ENCODE results near the gene SEMA4D.

The SEMA4D gene

GRCh38 chr9:89527084-89527483 lies 29.2 kb upstream of the SEMA4D start:
- FAIRE-seq, result no peak

DNA sequence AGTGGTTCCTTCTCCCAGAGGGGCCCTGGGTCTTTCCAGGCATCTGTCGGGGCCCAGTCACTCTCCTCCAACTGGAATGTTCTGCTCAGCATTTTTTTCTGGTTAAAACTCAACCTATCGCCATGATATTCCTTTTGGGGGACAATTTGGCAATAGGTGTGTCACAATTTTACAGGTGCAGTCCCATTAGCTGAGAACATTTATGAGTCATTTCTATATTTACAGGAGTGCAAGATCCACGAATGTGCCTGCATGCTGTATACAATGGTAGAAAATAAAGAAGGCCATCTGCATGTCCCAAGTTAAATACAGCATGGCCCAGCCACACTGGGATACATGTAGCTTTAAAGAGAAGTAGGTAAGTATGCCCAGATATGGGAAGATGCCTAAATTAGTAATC lies 28.8 kb upstream of the SEMA4D start:
- FAIRE-seq, result no peak

DNA sequence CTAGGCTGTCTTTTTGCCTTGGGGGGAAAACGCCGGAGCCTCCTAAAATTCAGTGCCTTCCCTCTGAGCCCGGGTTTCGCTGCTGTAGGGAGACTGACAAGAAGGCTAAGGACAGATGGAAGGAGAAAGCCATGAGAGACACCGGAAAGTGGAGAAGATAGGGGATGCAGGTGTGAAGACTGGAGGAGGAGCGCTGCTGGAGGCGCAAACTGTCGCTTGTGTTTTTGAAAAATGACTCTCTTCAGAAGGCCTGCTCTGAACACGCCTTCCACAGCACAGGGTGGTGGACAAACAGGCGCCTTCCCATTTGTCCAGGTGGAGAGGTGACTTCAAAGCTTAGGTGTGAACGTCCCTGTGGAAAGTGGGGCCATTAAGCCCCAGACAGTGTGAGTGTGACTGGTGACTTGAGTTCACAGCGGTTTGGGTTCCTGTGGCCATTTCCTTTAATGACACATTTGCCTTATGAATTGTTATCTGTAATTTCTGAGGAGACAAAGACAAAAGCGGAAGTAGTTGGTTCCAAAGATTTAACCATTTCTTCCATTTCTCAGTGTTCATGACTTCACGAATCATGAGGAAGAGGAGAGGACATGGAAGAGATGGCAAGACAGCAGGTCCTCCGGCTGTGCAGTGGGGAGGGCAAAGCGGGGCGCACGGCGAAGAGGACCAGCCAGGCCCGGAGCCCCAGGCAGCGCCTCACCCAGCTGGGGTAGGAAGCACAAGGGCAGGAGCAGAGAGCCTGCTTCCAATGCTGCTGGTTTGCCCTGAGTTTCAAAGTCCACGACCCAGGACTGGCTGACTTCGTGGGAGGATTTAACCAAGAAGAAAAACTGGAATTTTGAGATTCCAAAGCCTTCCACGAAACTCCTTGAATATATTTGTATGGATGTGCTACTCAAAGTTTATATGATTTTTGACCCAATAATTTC lies 27.8 kb upstream of the SEMA4D start:
- FAIRE-seq, result no peak

DNA sequence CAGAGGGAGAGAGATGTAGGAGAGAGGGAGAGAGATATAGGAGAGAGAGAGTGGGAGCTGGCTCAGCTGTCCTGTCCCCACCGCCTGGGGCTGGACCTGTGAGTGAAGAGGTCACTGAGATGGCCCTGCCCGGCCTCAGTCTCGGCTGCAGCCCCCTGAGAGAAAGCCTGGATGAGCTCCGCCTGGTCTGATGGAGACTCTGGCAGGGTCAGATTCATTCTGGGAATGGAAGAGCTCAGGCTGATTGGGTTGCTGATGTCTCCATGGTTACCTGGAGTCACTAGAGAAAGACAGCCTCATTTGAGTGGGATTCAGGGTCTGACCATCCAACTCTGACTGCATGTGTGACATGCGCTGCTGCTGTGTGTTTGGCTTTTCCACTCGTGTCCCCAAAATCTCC lies 27.1 kb upstream of the SEMA4D start:
- FAIRE-seq, result no peak

DNA sequence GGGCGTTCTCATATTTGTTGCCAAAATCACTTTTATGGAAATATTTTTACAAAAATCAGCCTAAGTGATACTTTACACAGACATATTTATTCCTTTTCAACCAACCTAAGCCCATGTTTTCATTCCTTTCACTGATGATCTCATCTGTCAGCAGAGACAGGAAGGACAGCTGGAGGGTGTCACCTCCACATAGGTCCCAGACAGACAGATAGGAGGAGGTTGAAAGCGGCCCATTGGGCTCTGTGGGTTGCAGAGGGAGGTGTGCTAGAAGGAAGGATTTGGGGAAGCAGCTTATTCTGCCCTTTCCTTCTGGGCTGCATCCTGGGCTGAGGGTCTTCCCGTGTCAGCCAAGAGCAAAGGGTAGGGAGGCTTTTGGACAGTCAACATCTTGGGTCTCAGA lies 26.0 kb upstream of the SEMA4D start:
- FAIRE-seq, result no peak

GRCh38 chr9:89522959-89523285 lies 25.0 kb upstream of the SEMA4D start:
- no peak for FAIRE-seq

GRCh38 chr9:89522261-89522958 lies 24.5 kb upstream of the SEMA4D start:
- no peak for FAIRE-seq

DNA sequence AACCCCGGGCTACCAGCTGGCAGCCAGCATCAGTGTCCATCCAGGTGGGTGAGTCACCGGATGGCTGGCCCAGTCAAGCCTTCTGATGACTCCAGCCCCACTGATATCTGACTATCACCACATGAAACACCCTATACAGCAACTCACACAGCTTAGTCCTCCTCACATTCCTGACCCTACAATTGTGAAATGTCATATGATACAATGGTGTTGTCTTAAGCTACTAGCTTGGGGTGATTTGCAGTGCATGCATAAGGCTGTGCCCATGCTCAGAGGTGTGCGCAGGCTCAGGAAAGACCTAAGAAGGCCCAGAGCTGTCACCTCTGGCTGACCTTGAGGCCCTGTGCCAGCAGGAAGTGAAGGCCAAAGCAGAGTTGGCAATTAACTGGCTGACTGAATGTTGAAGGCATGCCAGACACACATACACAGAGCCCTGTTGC lies 21.5 kb upstream of the SEMA4D start:
- FAIRE-seq, result no peak

- no peak for FAIRE-seq
These were observed 20.8 kb upstream of the SEMA4D start for GRCh38 chr9:89518466-89519365.

GRCh38 chr9:89515416-89515815 lies 17.5 kb upstream of the SEMA4D start:
- no peak for FAIRE-seq

DNA sequence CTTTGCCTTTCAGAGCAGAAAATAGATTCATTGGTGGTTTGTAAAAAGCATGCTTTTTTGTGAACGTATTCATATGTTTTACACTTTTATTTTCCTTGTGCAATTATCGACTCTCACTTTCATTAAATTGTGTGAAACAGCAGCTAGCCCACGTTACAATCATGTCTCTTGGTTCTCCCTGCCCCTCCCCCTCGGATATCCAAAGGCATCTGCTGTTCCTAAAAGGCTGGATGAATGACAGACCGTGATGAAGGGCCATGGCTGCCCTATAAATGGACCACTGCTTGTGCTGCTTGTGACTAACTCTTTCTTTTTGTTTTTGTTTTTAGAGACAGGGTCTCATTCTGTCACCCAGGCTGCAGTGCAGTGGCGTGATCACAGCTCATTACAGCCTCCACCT lies 17.0 kb upstream of the SEMA4D start:
- no peak for FAIRE-seq

GRCh38 chr9:89514337-89514736 lies 16.4 kb upstream of the SEMA4D start:
- no peak for FAIRE-seq

DNA sequence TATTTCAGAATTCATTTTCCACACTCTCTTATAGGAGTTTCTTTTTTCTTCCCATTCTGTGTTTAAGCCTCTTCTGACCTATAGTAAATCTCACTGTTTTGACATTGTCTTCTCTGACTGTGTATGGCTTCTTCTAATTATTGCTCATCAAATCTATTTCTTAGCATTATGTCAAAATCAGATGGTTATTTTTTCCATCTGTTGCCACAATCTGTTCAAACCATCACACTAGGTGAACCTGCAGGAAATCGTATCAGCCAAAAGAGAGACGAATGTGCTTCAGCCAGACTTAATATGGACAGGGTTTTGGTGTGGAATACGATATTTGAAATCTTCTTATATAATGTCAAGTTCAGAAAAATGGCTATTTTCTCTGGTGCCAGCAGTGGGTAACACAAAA lies 15.9 kb upstream of the SEMA4D start:
- FAIRE-seq, result no peak

DNA sequence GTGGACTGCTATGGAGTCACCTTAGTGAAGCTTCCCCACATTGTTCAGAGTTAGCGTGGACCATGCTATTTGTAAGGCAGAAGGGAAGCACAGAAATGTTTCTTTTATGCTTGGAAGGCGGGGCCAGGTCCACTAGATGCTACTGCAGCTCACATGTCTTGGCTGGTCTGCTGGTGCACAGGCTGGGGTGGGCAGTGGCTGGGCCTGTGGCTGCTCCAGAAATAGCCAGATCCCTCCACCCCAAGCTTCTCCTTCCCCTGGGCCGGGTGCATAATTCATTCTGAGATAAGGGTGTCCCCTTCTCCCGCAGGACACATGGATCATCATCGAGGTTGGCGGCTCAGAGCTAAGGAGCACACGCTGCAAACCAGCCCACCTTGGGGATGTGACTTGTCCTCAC lies 14.5 kb upstream of the SEMA4D start:
- no peak for FAIRE-seq

GRCh38 chr9:89508951-89509615 lies 11.2 kb upstream of the SEMA4D start:
- FAIRE-seq, result no peak

GRCh38 chr9:89505911-89506310 lies 8.0 kb upstream of the SEMA4D start:
- no peak for FAIRE-seq

- no peak for FAIRE-seq
These were observed 7.1 kb upstream of the SEMA4D start for GRCh38 chr9:89505048-89505447.

DNA sequence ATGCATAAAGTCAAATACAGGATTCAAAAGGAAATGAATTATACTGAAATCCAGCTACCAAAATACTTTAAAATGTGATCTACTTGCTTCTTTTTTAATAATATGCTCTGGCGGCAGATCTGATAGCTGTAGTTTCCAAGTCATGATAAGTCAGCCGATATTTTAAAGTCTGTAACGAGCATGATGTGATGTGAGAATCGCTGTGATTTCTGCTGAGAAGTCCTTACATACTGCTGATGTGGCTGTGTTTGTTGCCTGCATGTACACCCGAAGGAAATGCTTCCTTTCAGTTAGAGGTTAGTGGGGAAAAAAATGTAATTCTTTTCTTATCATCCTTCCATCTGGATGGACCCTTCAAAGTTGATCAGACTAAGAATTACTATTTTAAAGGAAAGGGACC lies 4.8 kb upstream of the SEMA4D start:
- no peak for FAIRE-seq

DNA sequence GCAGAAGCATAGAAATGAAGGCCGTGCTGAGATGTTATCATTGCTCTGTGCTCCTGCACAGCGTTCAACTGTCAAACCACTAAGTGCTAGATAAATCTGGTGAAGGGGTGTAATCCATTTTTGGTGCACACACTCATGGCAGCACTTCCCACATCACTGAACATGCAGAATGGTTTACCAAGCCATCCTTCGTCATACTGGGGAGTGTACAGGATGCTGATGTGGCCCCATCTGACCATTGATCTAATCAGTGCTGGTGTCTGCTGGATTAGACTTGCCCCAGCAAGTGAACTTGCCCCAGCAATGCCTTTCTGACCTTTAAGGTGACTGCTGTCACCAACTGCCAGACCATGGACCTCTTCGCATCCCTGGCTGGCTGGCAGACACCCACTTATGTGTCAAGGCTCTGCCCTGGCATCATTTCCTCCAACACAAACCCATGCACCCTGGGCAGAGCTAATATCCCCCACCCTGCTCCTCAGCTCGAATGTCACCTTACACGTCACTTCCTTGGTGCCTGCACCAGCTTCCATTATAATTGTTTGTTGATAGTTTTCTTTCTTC lies 4.2 kb upstream of the SEMA4D start:
- FAIRE-seq, result no peak

DNA sequence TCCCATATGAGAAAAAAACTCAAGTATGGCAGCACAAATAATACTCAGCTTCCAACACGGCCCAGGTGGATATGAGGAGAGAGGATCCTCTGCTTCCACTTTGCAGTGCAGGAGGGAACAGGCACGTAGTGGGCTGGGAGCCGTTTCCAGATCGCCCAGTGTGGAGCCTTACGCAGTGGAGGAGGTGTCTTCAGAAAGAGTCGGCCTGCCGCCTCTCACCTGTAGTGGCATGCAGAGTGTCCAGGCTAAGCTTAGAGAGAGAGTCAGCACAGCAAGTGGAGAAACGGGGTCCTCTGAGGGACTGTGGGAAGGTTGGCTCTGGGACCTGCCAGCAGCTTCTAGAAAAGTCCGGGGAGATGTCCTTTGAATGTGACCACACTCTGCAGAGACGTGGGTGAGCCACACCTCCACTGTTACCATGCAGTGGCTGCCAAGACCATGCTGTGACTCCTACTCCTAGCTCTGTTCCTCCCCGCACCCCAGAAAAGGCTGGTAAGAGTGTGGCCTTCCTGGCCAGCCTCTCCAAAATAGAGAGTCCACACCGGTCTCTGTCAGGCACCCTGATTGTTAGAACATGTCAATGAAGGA lies 3.5 kb upstream of the SEMA4D start:
- no peak for FAIRE-seq

GRCh38 chr9:89500008-89500407 lies 2.1 kb upstream of the SEMA4D start:
- FAIRE-seq, result no peak

GRCh38 chr9:89498852-89499480 lies 1.1 kb upstream of the SEMA4D start:
- no peak for FAIRE-seq
